ENCODE data around the gene LETMD1.

Gene LETMD1

DNA sequence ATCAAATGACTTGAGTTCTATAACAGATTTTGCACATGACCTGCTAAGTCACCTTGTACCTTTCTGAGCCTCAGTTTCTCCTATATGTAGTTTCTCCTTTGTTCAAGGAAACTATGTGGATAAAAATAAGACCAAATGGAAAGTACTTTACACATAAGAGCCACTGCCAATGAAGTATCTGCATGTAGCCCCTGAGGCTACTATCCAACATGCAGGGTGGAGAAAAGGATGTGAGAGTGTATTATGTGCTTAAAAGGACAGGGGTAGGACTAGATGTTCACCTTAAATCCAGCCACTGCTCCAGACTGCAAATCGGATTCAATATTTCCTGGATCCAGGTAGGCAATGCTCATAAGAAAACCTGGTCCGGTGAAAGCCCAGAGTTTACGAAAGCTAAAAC is 43.1 kb upstream of the LETMD1 start:
- ChIA-PET POLR2A (no interaction called here), CTCF (interaction anchor here (1.2 to 8.5 kb wide), 3 partner anchors 17 to 42 kb away, joined by 3 to 59 read pairs (median 5); no protein-coding TSS in a partner anchor)
- TF ChIP-seq, protein P1, sequence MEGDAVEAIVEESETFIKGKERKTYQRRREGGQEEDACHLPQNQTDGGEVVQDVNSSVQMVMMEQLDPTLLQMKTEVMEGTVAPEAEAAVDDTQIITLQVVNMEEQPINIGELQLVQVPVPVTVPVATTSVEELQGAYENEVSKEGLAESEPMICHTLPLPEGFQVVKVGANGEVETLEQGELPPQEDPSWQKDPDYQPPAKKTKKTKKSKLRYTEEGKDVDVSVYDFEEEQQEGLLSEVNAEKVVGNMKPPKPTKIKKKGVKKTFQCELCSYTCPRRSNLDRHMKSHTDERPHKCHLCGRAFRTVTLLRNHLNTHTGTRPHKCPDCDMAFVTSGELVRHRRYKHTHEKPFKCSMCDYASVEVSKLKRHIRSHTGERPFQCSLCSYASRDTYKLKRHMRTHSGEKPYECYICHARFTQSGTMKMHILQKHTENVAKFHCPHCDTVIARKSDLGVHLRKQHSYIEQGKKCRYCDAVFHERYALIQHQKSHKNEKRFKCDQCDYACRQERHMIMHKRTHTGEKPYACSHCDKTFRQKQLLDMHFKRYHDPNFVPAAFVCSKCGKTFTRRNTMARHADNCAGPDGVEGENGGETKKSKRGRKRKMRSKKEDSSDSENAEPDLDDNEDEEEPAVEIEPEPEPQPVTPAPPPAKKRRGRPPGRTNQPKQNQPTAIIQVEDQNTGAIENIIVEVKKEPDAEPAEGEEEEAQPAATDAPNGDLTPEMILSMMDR (IDR thresholded peaks at IDR 0.05; ENCODE audit: insufficient read depth, low read length, missing control alignments): no peak
- DNase-seq (ENCODE audit: low read depth, low spot score): no peak
- no peak overlapping the region for H3K4me3 ChIP-seq (ENCODE audit: low read depth, low read length)

DNA sequence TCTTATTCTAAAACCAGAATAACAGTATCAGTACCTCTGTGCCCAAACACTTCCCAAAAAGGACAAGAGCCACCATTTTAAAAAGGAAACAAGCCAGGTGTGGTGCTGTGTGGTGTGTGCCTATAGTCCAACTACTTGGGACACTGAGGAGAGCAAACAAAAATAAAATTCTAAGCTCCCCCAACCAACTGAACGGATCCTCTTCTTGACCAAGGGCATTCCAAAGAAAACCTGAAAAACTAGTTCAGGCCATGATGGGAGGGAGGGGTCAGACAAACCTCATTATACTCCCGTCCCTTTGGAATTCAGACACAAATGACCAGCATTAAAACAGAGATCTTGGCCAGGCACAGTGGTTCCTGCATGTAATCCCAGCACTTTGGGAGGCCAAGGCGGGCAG is 42.5 kb upstream of the LETMD1 start:
- TF ChIP-seq, protein P1 (IDR thresholded peaks at IDR 0.05; ENCODE audit: insufficient read depth, low read length, missing control alignments): no peak
- H3K4me3 ChIP-seq (ENCODE audit: low read depth, low read length): no peak overlapping the region
- DNase-seq (ENCODE audit: low read depth, low spot score): no peak
- POLR2A ChIA-PET: no interaction called here
- CTCF ChIA-PET: interaction anchor here (0.8 to 1.4 kb wide), 2 partner anchors 18 to 21 kb away, joined by 3 to 5 read pairs; no protein-coding TSS in a partner anchor

DNA sequence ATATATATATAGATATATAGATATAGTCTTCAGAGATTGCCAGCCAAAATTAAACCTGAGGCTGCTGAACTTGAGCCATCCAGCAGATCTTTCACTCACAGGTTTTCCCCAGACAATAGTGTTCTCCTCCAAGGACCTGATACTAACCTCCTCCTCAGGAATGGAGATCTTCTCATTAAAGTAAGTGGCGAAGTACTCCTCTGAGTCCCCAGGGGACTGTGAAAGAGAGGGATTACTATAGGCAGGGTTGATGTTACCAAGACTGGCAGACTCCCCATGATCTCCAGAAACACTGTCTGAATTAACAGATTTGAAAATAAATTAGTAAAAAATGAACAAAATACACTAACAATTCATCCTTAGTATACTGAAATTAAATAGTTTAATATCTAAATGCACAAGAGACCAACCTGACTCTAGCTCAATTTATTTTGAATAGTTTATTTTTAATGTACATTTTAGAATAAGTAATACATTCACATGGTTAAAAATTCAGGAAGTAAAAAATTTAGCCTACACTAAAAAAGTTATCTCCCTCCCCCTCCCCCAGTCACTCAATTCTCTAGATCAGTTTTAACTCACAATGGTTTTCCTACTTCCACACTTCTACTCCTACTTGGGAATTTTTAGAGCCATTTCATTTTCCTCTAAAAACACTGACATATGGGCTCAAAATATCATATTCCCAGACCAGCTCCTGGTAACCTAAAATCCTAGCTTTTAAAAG is 39.6 kb upstream of the LETMD1 start:
- H3K4me3 ChIP-seq (ENCODE audit: low read depth, low read length): no peak overlapping the region
- POLR2A ChIA-PET: no interaction called here
- no peak for DNase-seq (ENCODE audit: low read depth, low spot score)
- TF ChIP-seq, protein P1 (IDR thresholded peaks at IDR 0.05; ENCODE audit: insufficient read depth, low read length, missing control alignments): no peak
- CTCF ChIA-PET: interaction anchor here (1.2 to 2.1 kb wide), 5 partner anchors 9 to 21 kb away, joined by 3 to 6 read pairs (median 4); no protein-coding TSS in a partner anchor

DNA sequence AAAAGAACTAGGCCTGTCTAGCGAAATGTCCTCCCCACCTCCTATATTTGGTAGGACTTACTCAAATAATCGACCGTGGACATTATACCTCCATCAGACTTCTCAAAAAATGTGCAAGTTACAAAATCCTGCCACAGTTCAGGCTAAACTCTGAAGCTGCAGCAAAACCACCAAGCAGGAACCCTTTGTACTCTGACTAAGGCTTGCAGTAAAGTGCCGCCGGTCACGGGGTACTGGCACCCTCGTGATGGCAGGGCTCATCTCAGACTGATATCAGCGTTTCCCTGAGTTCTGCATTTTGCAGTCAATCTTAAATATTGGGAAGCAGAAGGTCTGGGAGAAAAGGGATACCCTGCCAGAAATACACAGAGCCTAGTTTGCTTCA is 39.1 kb upstream of the LETMD1 start:
- no peak overlapping the region for H3K4me3 ChIP-seq (ENCODE audit: low read depth, low read length)
- CTCF ChIA-PET: interaction anchor here (0.8 to 2.1 kb wide), 5 partner anchors 9 to 332 kb away, joined by 3 to 6 read pairs (median 3); no protein-coding TSS in a partner anchor
- no peak for DNase-seq (ENCODE audit: low read depth, low spot score)
- TF ChIP-seq, protein P1 (IDR thresholded peaks at IDR 0.05; ENCODE audit: insufficient read depth, low read length, missing control alignments): no peak
- POLR2A ChIA-PET: no interaction called here

DNA sequence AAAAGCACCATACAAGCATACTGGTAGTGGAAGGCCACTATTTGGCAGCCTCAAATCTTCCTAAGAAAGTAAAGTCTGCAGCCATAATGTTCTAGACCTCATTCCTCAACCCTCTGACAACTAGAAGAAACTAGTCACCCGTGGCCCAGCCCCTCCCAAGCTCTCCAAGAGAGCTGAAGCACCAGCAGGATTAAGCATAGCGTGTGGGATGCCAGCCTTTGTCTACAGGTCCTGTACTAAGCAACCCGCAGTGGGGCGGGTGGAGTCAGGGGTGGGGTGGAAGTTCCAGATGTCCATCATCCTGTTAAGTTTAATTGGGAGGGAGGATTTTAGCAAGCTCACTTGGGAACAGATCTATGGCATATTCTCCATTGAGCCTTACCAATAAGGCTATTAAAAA is 36.2 kb upstream of the LETMD1 start:
- no peak for DNase-seq (ENCODE audit: low read depth, low spot score)
- ChIA-PET POLR2A (no interaction called here), CTCF (interaction anchor here (1.1 to 2.0 kb wide), 3 partner anchors 14 to 26 kb away, joined by 3 to 8 read pairs (median 6); partner anchors contain the start of gene SLC11A2)
- no peak overlapping the region for H3K4me3 ChIP-seq (ENCODE audit: low read depth, low read length)
- TF ChIP-seq, protein P1 (IDR thresholded peaks at IDR 0.05; ENCODE audit: insufficient read depth, low read length, missing control alignments): no peak

DNA sequence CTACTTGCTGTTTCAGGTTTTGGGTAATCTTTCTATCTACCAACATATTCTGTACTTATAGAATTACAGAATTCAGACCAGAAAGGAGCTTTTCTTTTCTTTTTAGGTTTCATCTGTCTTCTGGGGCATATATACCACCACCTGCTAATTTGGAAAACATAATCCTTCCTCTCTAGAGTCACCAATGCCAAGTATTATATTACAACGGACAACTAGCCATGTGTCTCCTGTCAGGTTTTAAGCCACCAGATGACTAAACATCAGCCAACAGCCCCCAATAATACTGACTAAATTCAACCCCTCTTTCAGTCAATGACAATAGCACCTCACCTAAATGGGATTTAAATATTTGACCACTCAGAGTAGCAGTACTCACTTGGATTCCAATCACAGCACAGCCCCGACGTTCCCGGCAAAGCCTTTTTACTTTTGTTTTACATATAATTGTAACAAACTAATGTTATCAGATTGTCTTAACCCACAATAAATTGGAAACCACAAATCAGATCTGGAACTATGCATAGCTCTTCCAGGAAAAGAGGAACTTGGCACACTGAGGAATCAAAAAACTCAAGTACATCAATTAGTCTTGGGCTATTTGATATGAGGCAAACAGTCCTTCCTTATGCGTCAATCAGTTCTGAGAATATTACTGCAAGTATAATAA is 35.4 kb upstream of the LETMD1 start:
- POLR2A ChIA-PET: no interaction called here
- no peak for DNase-seq (ENCODE audit: low read depth, low spot score)
- TF ChIP-seq, protein P1 (IDR thresholded peaks at IDR 0.05; ENCODE audit: insufficient read depth, low read length, missing control alignments): no peak
- CTCF ChIA-PET: interaction anchor here (1.1 to 2.0 kb wide), 4 partner anchors 10 to 26 kb away, joined by 3 to 8 read pairs (median 4); partner anchors contain the start of gene SLC11A2
- H3K4me3 ChIP-seq (ENCODE audit: low read depth, low read length): no peak overlapping the region

Data from AG04449 (cell line).